ENCODE data around the gene WNT4.

Gene WNT4

DNA sequence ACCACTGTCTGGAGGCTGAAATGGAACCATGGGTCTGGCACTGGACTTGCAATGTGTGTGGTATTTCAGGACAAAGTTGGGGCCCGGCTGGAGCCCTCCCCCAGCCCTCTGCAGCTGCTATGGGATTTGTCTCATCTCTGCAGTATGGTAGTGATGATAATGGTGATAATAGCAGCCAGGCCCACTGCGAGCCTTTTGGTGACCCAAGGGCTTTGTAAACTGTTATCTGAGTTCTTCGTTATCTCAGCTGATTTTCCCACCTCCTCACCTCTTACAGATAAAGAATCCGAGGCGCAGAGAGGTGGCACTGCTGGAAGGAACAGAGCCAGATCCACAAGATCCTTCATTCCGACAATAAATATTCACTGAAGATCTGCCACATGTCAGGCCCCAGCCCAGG is 11.7 kb upstream of the WNT4 start:
- Histone ChIP-seq H3K27me3 (peaks cover 39% of the 10 kb centered on the region), H3K9me3 (no peaks in the 10 kb centered on the region), H3K36me3 (no peaks in the 10 kb centered on the region), H3K4me3 (ENCODE audit: low read depth in 1 of 2, low read length in 1 of 2) (no peak overlapping the region), H3K4me1 (ENCODE audit: control insufficient read depth in 1 of 2, insufficient read depth in 1 of 2, low read depth in 1 of 2, low read length in 1 of 2) (peaks cover 0 to 3% of the 10 kb centered on the region in 2 experiments), H3K27ac (no peak overlapping the region)
- TF ChIP-seq, protein P1, sequence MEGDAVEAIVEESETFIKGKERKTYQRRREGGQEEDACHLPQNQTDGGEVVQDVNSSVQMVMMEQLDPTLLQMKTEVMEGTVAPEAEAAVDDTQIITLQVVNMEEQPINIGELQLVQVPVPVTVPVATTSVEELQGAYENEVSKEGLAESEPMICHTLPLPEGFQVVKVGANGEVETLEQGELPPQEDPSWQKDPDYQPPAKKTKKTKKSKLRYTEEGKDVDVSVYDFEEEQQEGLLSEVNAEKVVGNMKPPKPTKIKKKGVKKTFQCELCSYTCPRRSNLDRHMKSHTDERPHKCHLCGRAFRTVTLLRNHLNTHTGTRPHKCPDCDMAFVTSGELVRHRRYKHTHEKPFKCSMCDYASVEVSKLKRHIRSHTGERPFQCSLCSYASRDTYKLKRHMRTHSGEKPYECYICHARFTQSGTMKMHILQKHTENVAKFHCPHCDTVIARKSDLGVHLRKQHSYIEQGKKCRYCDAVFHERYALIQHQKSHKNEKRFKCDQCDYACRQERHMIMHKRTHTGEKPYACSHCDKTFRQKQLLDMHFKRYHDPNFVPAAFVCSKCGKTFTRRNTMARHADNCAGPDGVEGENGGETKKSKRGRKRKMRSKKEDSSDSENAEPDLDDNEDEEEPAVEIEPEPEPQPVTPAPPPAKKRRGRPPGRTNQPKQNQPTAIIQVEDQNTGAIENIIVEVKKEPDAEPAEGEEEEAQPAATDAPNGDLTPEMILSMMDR (IDR thresholded peaks at IDR 0.05), result no peak

DNA sequence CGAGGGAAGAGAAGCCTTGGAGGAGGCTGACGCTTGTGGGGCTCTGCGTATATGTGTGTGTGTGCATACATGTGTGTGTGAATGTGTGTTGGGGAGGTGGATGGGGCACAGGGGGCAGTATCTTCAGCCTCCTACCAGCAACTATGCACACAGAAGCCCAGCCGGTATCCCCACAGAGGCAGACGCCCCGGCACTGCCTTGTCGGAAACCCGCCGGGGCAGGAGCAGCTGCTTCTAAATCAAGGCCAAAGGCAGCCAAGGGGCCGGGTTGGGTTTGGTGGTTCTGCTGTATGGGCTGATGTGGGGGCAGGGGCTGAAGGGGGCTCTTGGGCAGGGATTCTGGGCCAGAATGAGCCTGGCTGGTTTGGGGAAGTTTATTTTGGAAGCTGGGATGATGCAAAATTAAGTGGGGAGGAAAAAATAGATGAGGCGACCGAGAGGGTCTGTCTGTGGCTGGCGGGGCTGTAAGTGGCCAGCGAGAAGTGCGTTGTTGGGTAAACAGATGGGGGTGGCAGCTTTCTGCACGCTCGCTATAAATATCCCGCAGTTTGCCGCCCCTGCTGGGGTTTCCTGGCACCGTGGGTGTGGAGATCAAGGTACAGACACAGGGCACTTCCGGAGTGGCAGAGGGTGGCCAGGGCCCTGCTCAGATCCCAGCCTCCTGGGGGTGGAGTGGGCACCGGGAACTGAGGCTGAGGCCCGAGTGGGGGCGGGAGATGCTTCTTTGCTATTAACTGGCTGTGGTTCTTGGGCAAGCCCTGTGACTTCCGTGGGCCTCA is 11.0 kb upstream of the WNT4 start:
- no peak overlapping the region for H3K4me3 ChIP-seq (ENCODE audit: low read depth in 1 of 2, low read length in 1 of 2)
- H3K27me3 ChIP-seq, result peaks cover 46% of the 10 kb centered on the region
- TF ChIP-seq, protein P1 (IDR thresholded peaks at IDR 0.05), result no peak
- H3K9me3 ChIP-seq, result no peaks in the 10 kb centered on the region
- H3K27ac ChIP-seq, result no peak overlapping the region
- H3K36me3 ChIP-seq, result no peaks in the 10 kb centered on the region
- H3K4me1 ChIP-seq (ENCODE audit: control insufficient read depth in 1 of 2, insufficient read depth in 1 of 2, low read depth in 1 of 2, low read length in 1 of 2), result peaks cover 0 to 3% of the 10 kb centered on the region in 2 experiments

DNA sequence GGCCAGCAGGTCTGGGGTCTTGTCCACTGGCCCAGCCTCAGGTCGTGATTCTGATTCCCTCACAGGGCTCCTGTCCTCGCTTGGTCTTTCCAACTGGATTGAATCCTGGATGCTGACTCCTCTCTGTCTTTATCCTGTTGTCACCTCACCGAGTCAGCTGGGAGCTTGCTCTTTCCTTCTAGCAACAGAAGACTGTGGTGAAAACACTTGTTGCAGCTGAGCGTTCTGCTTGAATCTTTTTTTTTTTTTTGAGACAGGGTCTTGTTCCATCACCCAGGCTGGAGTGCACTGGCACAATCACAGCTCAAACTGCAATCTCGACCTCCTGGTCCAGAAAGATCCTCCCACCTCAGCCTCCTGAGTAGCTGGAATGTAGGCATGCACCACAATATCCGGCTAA is 8.0 kb upstream of the WNT4 start:
- no peaks in the 10 kb centered on the region for H3K36me3 ChIP-seq
- no peaks in the 10 kb centered on the region for H3K9me3 ChIP-seq
- H3K4me1 ChIP-seq (ENCODE audit: control insufficient read depth in 1 of 2, insufficient read depth in 1 of 2, low read depth in 1 of 2, low read length in 1 of 2), result peaks cover 0 to 3% of the 10 kb centered on the region in 2 experiments
- TF ChIP-seq, protein P1 (IDR thresholded peaks at IDR 0.05), result no peak
- H3K27ac ChIP-seq, result no peak overlapping the region
- no peak overlapping the region for H3K4me3 ChIP-seq (ENCODE audit: low read depth in 1 of 2, low read length in 1 of 2)
- H3K27me3 ChIP-seq, result peaks cover 74% of the 10 kb centered on the region

- TF ChIP-seq, protein P1 (IDR thresholded peaks at IDR 0.05), result no peak
- H3K27ac ChIP-seq, result no peak overlapping the region
- no peak overlapping the region for H3K4me3 ChIP-seq (ENCODE audit: low read depth in 1 of 2, low read length in 1 of 2)
- H3K4me1 ChIP-seq (ENCODE audit: control insufficient read depth in 1 of 2, insufficient read depth in 1 of 2, low read depth in 1 of 2, low read length in 1 of 2), result peaks cover 0 to 5% of the 10 kb centered on the region in 2 experiments
- no peaks in the 10 kb centered on the region for H3K36me3 ChIP-seq
- H3K9me3 ChIP-seq, result no peaks in the 10 kb centered on the region
- H3K27me3 ChIP-seq, result peaks cover 98% of the 10 kb centered on the region
Measured at GRCh38 chr1:22142315-22143064, 407 bp downstream of the WNT4 start.

- TF ChIP-seq, protein P1 (IDR thresholded peaks at IDR 0.05), result no peak
Measured at GRCh38 chr1:22141554-22142314, 1.2 kb downstream of the WNT4 start.

More at GRCh38 chr1:22141554-22142314, 1.2 kb downstream of the WNT4 start:
- Histone ChIP-seq H3K9me3 (no peaks in the 10 kb centered on the region), H3K36me3 (no peaks in the 10 kb centered on the region), H3K27ac (no peak overlapping the region), H3K4me3 (ENCODE audit: low read depth in 1 of 2, low read length in 1 of 2) (no peak overlapping the region), H3K4me1 (ENCODE audit: control insufficient read depth in 1 of 2, insufficient read depth in 1 of 2, low read depth in 1 of 2, low read length in 1 of 2) (peaks cover 0 to 5% of the 10 kb centered on the region in 2 experiments), H3K27me3 (peaks cover 98% of the 10 kb centered on the region)
